ENCODE measurements around the gene HCRTR1.
"Not testable (repeated sequence)": the region's sequence is repeated elsewhere in the genome, so short reads cannot be mapped to it uniquely, and the experiment has no call there.

HCRTR1 gene

GRCh38 chr1:31581821-31582810 is 35.4 kb upstream of the HCRTR1 start:
- DNase-seq, result no peak

GRCh38 chr1:31583082-31583994 is 34.2 kb upstream of the HCRTR1 start:
- no peak for DNase-seq

GRCh38 chr1:31583995-31584868 is 33.3 kb upstream of the HCRTR1 start:
- DNase-seq, result no peak

DNA sequence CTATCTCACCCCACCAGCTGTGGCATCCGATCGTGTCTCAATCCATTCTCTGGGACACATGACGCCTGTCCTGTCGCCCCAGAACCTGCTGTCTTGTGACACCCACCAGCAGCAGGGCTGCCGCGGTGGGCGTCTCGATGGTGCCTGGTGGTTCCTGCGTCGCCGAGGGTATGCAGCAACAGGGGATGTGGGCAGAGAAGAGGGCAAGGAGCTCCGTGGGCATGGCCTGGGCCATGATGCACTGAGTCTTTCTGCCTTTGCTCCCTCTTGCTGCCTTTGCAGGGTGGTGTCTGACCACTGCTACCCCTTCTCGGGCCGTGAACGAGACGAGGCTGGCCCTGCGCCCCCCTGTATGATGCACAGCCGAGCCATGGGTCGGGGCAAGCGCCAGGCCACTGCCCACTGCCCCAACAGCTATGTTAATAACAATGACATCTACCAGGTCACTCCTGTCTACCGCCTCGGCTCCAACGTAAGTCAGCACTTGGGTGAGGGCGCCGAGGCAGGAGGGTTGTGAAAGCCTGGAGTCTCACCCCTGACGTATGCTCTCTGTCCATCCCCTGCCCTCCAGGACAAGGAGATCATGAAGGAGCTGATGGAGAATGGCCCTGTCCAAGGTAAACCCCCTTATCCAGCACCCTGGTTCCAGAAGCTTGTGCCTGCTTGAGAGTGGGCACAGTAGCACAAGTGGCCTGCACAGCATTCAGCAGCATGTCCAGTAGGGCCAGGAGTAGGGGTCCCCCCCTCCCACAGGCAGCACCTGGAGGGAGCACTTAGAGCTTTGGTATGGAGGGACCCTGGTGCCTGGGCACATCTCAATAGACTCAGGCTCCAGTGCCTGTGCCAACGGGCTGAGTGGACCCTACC is 32.4 kb upstream of the HCRTR1 start:
- no peak for DNase-seq

DNA sequence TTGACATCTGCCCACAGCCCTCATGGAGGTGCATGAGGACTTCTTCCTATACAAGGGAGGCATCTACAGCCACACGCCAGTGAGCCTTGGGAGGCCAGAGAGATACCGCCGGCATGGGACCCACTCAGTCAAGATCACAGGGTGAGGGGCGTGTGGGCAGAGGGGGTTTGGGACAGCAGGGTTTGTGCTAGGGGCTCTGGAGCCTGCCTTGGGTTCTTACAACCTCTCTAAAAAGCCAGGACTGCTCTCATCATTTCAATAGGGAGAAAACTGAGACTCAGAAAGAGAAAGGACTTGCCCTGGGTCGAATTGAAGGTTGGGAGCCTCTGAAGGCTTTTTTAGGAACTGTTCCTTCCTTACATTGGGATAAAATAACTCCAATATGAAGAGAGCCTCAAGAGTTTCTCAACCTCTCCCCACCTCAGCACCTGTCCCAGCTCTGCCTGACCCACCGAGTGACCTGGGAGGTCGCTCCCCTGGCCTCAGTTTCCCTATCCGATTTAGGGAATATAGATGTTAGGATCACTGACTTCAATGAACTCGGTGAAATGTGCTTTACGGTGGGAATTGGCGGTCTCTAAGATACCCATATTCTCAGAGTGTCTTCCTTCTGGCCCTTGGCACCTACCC is 31.6 kb upstream of the HCRTR1 start:
- DNase-seq, result no peak

DNA sequence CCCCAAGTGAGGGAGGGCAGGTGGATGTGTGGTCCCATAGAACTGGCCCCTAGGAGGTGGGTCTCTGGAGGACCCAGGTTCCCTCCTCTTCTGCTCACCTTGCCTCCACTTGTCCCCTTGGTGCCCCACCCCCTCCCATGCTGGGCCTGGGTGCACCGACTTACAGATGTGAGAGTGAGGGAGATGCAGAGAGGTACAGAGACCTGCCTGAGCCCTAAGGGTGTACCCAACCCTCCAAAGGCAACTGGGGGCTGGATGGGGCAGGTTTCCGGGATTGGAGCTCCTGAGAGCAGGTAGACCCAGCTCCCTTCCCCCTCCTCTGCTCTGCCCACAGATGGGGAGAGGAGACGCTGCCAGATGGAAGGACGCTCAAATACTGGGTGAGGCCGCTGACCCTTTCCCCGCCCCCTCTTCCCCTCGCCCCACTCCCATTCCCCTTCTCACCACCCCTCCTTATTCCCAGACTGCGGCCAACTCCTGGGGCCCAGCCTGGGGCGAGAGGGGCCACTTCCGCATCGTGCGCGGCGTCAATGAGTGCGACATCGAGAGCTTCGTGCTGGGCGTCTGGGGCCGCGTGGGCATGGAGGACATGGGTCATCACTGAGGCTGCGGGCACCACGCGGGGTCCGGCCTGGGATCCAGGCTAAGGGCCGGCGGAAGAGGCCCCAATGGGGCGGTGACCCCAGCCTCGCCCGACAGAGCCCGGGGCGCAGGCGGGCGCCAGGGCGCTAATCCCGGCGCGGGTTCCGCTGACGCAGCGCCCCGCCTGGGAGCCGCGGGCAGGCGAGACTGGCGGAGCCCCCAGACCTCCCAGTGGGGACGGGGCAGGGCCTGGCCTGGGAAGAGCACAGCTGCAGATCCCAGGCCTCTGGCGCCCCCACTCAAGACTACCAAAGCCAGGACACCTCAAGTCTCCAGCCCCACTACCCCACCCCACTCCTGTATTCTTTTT is 30.8 kb upstream of the HCRTR1 start:
- no peak for DNase-seq

GRCh38 chr1:31587328-31587699 is 30.2 kb upstream of the HCRTR1 start:
- not testable (repeated sequence) for DNase-seq

GRCh38 chr1:31587720-31588423 is 29.6 kb upstream of the HCRTR1 start:
- DNase-seq, result no peak

- no peak for DNase-seq
Observed at GRCh38 chr1:31588751-31589515, 28.6 kb upstream of the HCRTR1 start.

GRCh38 chr1:31591425-31592093 is 25.9 kb upstream of the HCRTR1 start:
- DNase-seq, result no peak

GRCh38 chr1:31592132-31592531 is 25.4 kb upstream of the HCRTR1 start:
- no peak for DNase-seq

- DNase-seq, result no peak
Observed at GRCh38 chr1:31593136-31593665, 24.3 kb upstream of the HCRTR1 start.

GRCh38 chr1:31593770-31594632 is 23.5 kb upstream of the HCRTR1 start:
- no peak for DNase-seq

- no peak for DNase-seq
Observed at GRCh38 chr1:31595836-31596736, 21.4 kb upstream of the HCRTR1 start.

GRCh38 chr1:31596737-31597097 is 20.8 kb upstream of the HCRTR1 start:
- no peak for DNase-seq

DNA sequence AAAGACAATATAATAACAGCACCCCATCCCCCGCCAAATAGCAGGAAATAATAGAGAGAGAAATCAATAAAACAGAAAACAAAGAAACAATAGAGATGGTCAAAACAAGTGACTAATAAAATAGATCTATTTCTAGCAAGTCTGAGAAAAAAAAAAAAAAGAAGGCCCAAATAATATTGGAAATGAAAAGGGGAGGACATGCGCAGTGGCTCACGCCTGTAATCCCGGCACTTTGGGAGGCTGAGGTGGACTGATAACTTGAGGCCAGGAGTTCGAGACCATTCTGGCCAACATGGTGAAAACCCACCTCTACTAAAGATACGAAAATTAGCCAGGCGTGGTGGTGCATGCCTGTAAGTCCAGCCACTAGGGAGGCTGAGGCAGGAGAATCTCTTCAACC is 18.5 kb upstream of the HCRTR1 start:
- DNase-seq, result no peak

All from NCI-H524 treated with DMSO at 0.1 percent for 48 hours (cell line).